ENCODE results near the gene ADAP1. TPM values are rescaled to one million over a fixed set of nuclear protein-coding genes. Genes with fewer than 3 reads are reported as not detected.
A peak's percentile ranks its signal among the peaks of the same experiment; 100 is the strongest.
"Not testable (repeated sequence)": the region's sequence is repeated elsewhere in the genome, so short reads cannot be mapped to it uniquely, and the experiment has no call there.

The ADAP1 gene
- total RNA-seq, 2 donors from 2014 or later, result 9.2 to 19.9 TPM

GRCh38 chr7:953547-954327 is 743 bp downstream of the ADAP1 start:
- Mint-ChIP-seq H3K27ac (no peak overlapping the region), H3K9me3 (no peaks in the 10 kb centered on the region), H3K36me3 (no peaks in the 10 kb centered on the region)
- DNase-seq (ENCODE audit: low spot score in 2 of 2) (no peak), ATAC-seq (peak; percentile 27 to 36)

- DNase-seq (ENCODE audit: low spot score in 2 of 2) (no peak), ATAC-seq (no peak)
- H3K9me3 Mint-ChIP-seq, result no peaks in the 10 kb centered on the region
- H3K36me3 Mint-ChIP-seq, result no peaks in the 10 kb centered on the region
- no peak overlapping the region for H3K27ac Mint-ChIP-seq
Measured at GRCh38 chr7:952548-953441, 1.7 kb downstream of the ADAP1 start.

DNA sequence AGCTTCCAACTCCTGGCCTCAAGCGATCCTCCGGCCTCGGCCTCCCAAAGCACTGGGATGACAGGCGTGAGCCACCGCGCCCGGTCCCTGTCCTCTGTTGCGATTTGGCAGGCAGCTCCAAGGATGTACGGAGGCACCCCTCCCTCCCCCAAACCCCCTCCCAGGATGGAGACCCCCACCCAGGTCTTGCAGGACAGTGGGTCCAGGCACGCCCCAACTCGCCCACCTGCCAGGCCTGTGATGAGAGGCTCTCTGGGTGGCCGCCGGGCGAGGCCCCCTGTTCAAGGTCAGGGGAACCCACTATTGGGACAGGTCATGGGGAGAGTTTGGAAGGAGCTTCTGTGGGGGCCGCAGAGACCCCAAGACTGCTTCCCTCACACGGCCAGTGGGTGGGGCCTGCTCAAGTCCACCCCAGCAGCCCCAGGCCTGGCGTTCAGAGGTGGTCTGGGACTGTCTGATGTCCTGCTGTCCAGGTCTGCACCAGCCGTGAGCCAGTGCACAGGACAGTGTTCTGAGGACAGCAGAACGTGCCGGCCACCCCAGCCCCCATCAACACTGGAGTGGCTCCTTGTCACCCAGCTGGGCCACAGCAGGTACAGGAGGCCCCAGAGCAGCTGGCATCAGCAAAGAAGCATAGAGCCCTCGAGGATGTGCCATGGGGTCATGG is 2.5 kb downstream of the ADAP1 start:
- no peak for ATAC-seq
- Mint-ChIP-seq H3K9me3 (no peaks in the 10 kb centered on the region), H3K36me3 (no peaks in the 10 kb centered on the region), H3K27ac (no peak overlapping the region)
- no peak for DNase-seq (ENCODE audit: low spot score in 2 of 2)

GRCh38 chr7:949021-949934 is 5.2 kb downstream of the ADAP1 start:
- Mint-ChIP-seq H3K36me3 (no peaks in the 10 kb centered on the region), H3K27ac (no peak overlapping the region), H3K9me3 (no peaks in the 10 kb centered on the region)
- no peak for DNase-seq (ENCODE audit: low spot score in 2 of 2)
- ATAC-seq, result no peak

DNA sequence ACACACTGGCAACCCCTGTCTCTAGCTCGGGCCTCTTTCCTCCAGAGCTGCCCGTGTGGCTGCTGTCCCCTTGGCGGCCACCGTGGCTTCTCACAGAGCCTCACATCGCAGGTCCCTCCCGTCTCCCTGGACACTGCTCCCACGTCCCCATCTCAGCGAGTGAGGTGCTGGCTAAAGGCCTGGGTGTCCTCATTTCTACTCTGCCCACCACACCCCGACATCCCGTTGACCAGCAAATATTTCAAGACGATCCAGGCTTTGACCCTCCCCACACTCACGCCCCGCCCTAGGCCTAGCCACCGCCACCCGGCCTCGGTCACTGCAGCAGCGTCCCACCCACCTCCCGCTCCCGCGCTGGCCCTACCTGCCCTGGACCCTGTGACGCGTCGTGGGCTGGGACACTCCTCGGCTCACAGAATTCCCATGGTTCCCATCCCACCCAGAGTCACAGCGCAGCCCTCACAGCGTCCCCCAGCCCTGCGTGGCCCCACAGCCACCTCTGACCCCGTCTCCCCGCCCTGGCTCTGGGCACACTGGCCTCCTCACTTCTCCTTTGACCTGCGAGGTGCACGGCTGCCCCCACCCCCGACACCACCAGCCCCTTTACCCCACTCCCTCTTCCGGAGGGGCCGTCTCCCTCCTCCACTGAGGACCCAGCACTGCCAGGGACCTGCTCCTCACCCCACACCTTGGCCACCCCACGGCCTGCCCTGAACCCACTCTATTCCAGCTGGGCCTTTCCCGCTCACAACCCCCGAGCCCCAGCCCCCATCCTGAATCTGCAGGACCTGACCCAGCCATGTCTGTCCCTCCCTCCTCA is 6.9 kb downstream of the ADAP1 start:
- Mint-ChIP-seq H3K9me3 (no peaks in the 10 kb centered on the region), H3K27ac (no peak overlapping the region), H3K36me3 (no peaks in the 10 kb centered on the region)
- no peak for DNase-seq (ENCODE audit: low spot score in 2 of 2)
- no peak for ATAC-seq

DNA sequence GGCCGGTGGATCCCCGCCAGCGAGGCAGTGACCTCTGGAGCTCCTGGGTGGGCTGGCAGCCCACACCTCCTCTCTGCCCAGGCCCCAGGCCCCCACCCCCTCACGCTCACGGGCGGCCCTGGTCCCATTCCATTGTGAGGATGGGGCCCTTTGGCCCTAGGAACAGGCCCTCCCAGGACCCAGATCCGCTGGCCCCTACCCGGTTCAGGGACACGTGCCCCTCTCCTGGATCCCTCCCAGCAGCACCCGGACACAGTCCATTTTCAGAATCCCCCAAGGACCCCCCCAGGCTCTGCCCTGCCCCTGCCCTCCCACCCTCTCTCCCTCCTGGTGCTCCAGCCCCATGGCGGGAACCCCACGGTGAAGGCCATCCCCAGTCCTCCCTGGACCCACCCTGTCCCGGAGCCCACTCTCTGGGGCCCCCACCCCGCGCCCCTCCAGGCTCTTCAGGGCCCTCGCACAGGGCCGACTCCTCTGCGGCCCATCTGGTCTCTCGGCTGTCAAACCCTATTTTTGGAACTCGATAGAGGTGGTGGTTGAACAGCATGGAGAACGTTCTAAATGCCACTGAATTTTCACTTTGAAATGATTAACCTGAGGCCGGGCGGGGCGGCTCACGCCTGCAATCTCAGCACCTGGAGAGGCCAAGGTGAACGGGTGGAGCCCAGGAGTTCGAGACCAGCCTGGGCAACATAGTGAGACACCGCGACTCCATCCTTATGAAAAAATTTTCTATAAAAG is 8.1 kb downstream of the ADAP1 start:
- ATAC-seq (no peak), DNase-seq (ENCODE audit: low spot score in 2 of 2) (no peak)
- Mint-ChIP-seq H3K27ac (no peak overlapping the region), H3K9me3 (peaks cover 0 to 4% of the 10 kb centered on the region in 2 donors), H3K36me3 (peaks cover 0 to 7% of the 10 kb centered on the region in 2 donors)

GRCh38 chr7:945556-946255 is 8.8 kb downstream of the ADAP1 start:
- ATAC-seq (no peak), DNase-seq (ENCODE audit: low spot score in 2 of 2) (no peak)
- peaks cover 0 to 8% of the 10 kb centered on the region in 2 donors for H3K9me3 Mint-ChIP-seq
- H3K27ac Mint-ChIP-seq, result no peak overlapping the region
- peaks cover 0 to 9% of the 10 kb centered on the region in 2 donors for H3K36me3 Mint-ChIP-seq

DNA sequence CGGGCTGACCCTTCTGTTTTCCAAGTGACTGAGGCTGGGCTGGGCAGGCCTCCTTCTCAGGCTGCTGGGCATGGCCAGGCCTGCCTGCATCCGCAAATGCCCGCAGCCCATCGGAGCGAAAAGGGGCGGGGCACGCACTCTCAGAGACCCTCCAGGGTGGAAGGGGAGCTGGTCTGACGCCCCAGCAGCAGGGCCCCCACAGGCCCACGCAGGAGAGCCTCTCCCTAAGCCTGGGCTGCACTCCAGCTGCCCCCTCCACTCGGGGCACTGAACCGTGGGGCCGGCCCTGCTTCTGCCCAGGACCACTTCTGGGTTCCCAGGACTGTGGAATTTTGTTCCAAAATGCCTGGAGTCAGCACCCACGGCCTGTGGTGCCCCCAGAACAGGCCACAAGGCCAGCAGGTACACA is 9.3 kb downstream of the ADAP1 start:
- no peak for DNase-seq (ENCODE audit: low spot score in 2 of 2)
- Mint-ChIP-seq H3K9me3 (peaks cover 0 to 12% of the 10 kb centered on the region in 2 donors), H3K27ac (no peak overlapping the region), H3K36me3 (peaks cover 0 to 14% of the 10 kb centered on the region in 2 donors)
- ATAC-seq, result no peak

DNA sequence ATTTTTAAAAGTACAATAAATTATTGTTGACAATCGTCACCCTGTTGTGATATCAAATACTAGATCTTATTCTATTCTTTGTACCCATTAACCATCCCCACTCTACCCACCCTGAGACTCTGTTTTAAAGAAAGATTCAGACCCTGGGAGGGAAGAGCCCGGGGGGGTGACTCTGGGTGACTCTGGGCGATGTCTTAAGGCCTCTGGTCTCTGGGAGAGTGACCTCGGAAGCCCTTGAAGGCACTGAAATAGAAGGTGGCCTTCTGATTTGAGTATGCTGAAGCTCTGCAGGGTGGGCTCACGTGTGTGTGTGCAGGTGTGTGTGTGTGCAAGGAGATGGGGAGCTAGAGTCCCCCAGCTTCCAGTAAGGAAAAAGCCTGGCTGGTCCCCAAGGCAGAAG is 9.7 kb downstream of the ADAP1 start:
- DNase-seq (ENCODE audit: low spot score in 2 of 2), result no peak
- Mint-ChIP-seq H3K27ac (no peak overlapping the region), H3K36me3 (peaks cover 0 to 18% of the 10 kb centered on the region in 2 donors), H3K9me3 (peaks cover 0 to 16% of the 10 kb centered on the region in 2 donors)
- no peak for ATAC-seq

- Mint-ChIP-seq H3K9me3 (peaks cover 0 to 17% of the 10 kb centered on the region in 2 donors), H3K36me3 (peaks cover 0 to 20% of the 10 kb centered on the region in 2 donors)
- H3K27ac Mint-ChIP-seq; ATAC-seq; DNase-seq (ENCODE audit: low spot score in 2 of 2): not testable (repeated sequence)
Measured at GRCh38 chr7:943793-944192, 10.7 kb downstream of the ADAP1 start.

DNA sequence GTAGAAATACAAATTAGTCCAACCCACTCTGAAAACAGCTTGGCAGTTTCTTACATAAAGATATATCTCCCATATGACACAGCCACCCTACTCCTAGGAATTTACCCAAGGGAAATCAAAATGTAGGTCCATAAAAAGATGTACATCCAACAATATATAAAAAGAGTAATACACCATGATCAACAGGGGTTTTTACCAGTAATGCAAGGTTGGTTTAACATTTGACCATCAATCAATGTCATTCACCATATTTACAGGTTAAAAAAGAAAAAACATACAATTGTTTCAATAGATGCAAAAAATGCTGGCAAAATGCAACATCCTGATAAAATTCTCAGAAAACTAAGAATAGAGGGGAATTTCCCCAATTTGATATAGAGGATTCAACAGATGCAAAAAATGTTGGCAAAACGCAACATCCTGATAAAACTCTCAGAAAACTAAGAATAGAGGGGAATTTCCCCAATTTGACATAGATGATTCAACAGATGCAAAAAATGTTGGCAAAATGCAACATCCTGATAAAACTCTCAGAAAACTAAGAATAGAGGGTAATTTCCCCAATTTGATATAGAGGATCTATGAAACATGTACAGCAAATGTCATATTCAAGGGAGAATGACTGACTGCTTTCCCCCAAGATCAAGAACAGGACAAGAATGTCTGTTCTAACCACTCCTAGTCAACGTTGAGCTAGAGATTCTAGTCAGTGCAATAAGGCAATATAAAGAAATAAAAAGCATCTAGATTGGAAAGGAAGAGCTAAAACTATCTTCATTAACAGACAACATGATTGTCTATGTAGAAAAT is 13.7 kb downstream of the ADAP1 start:
- H3K36me3 Mint-ChIP-seq, result peaks cover 0 to 20% of the 10 kb centered on the region in 2 donors
- ATAC-seq (peak; percentile 25 to 76), DNase-seq (ENCODE audit: low spot score in 2 of 2) (no peak)
- peaks cover 0 to 17% of the 10 kb centered on the region in 2 donors for H3K9me3 Mint-ChIP-seq
- peak overlapping the region in 1 of 2 donors; percentile 85 for H3K27ac Mint-ChIP-seq

DNA sequence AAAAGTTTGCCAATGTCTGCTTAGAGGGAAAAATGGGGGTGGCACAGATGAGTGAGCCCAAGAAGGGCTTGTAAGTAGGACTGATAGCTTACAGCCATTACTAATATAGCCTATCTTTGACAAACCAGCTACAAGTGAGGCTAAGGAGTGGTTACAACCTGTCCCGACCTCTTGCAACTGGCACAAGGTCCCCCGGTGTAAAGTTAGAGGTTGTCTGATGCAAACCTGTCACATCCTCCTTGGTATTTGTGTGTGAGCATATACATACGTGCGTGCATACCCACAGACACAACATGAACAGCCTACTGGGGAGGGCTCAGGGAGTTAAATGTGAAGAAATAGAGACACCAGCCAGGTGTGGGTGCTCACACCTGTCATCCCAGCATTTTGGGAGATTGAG is 14.6 kb downstream of the ADAP1 start:
- DNase-seq (ENCODE audit: low spot score in 2 of 2) (no peak), ATAC-seq (no peak)
- Mint-ChIP-seq H3K27ac (peak overlapping the region in 1 of 2 donors; percentile 85), H3K36me3 (peaks cover 0 to 20% of the 10 kb centered on the region in 2 donors), H3K9me3 (peaks cover 0 to 17% of the 10 kb centered on the region in 2 donors)

GRCh38 chr7:938546-939185 is 15.8 kb downstream of the ADAP1 start:
- peaks cover 0 to 17% of the 10 kb centered on the region in 2 donors for H3K9me3 Mint-ChIP-seq
- DNase-seq (ENCODE audit: low spot score in 2 of 2) (no peak), ATAC-seq (no peak)

More at GRCh38 chr7:938546-939185, 15.8 kb downstream of the ADAP1 start:
- peaks cover 0 to 20% of the 10 kb centered on the region in 2 donors for H3K36me3 Mint-ChIP-seq
- H3K27ac Mint-ChIP-seq, result no peak overlapping the region

All from activated naive CD4-positive, alpha-beta T cell treated with anti-CD3 and anti-CD28 coated beads, Interleukin-2, amount 50 U/mL, for 72 hours (primary cell).